GM12878 (cell line): Measurements from ENCODE around the gene PRPSAP1.

ENCODE experiments used
- CBX5 ChIP-seq: sonication (generic); IDR thresholded peaks from 2 replicates; pipeline ENCODE4 v1.6.1; 2016; ENCODE audit warnings: low read depth, moderate library complexity, mild to moderate bottlenecking, inconsistent platforms
- EGR1 ChIP-seq, 2 experiments: IDR thresholded peaks; 1 replicate in 1 of 2; 2 replicates in 1 of 2; pipeline ENCODE4 v1.6.1; 2011 to 2012; ENCODE audit warnings: low read depth in 2 of 2, low read length in 2 of 2, borderline replicate concordance in 1 of 2, mild to moderate bottlenecking in 1 of 2, moderate library complexity in 1 of 2
- ESRRA ChIP-seq: IDR thresholded peaks from 2 replicates; pipeline ENCODE4 v1.6.1; 2012; ENCODE audit warnings: mild to moderate bottlenecking, low read length, improper control_type of control experiment
- POLR2AphosphoS2 ChIP-seq: IDR thresholded peaks from 2 replicates; pipeline ENCODE4 v1.6.1; 2011; ENCODE audit warnings: low read depth, mild to moderate bottlenecking, low read length, improper control_type of control experiment, moderate library complexity
- RCOR1 ChIP-seq: conservative IDR thresholded peaks from 2 replicates; pipeline ENCODE4 v1.6.1; 2012; ENCODE audit warnings: low read depth, low read length, improper control_type of control experiment
- SIN3A ChIP-seq: IDR thresholded peaks from 2 replicates; pipeline ENCODE4 v1.6.1; 2012; ENCODE audit warnings: low read depth, low read length, improper control_type of control experiment
- SMAD1 ChIP-seq: fragments of 450-650 bp; IDR thresholded peaks from 2 replicates; pipeline ENCODE4 v1.6.1; 2018; ENCODE audit warnings: mild to moderate bottlenecking, low read depth; ENCODE audit not compliant: partially characterized antibody
- TF ChIP-seq, protein P1 (sequence below): IDR thresholded peaks from 2 replicates; pipeline ENCODE4 v1.6.1; 2012; ENCODE audit warnings: mild to moderate bottlenecking, low read depth, low read length
- TF ChIP-seq, protein P2 (sequence below): IDR thresholded peaks from 2 replicates; pipeline ENCODE4 v1.6.1; 2012; ENCODE audit warnings: low read depth, low read length, improper control_type of control experiment
- TF ChIP-seq, protein P3 (sequence below): IDR thresholded peaks from 2 replicates; pipeline ENCODE4 v1.6.1; 2012; ENCODE audit warnings: low read depth, low read length, improper control_type of control experiment
- TF ChIP-seq, protein P4 (sequence below): fragments of 450-650 bp; IDR thresholded peaks from 2 replicates; pipeline ENCODE4 v1.6.1; 2017; ENCODE audit warnings: mild to moderate bottlenecking
- TF ChIP-seq, protein P5 (sequence below): IDR thresholded peaks from 2 replicates; pipeline ENCODE4 v1.6.1; 2011; ENCODE audit warnings: low read depth, mild to moderate bottlenecking, low read length, moderate library complexity, borderline replicate concordance; ENCODE audit errors: extremely low read depth

DNA sequence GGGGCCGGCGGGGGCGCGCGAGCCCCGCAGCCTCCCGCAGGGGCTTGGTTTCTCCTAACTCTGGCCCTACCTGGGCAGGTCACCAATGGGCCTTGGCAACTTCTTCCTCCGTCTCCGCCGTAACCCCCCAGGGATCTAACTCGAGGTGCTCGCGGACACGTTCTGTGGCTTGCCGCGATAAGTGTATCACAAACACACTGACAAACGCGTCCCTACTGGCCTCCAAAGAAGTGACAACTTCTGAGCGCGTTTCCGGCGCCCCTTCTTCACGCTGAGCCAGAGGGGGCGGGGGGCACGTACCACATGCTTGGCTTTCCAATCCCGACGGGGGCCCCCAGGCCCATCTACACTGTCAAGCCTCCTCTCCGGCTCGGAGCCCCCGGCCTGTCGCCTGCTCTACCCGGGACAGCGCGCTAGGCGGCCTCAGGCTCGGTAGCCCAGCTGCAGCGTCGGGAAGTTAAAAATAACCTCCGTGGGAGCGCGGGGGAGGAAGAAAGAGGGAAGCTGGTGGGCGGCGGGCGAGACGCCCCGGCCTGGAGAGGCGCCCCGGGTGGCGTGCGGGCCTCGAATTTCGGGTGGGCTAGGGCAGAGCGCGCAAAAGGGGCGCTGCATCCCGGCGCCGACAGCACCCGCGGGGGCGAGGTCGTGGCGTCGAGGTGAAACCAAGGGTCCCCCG, 30.0 kb upstream of the PRPSAP1 start:
- TF ChIP-seq POLR2AphosphoS2 = no peak
- TF ChIP-seq, protein P1, sequence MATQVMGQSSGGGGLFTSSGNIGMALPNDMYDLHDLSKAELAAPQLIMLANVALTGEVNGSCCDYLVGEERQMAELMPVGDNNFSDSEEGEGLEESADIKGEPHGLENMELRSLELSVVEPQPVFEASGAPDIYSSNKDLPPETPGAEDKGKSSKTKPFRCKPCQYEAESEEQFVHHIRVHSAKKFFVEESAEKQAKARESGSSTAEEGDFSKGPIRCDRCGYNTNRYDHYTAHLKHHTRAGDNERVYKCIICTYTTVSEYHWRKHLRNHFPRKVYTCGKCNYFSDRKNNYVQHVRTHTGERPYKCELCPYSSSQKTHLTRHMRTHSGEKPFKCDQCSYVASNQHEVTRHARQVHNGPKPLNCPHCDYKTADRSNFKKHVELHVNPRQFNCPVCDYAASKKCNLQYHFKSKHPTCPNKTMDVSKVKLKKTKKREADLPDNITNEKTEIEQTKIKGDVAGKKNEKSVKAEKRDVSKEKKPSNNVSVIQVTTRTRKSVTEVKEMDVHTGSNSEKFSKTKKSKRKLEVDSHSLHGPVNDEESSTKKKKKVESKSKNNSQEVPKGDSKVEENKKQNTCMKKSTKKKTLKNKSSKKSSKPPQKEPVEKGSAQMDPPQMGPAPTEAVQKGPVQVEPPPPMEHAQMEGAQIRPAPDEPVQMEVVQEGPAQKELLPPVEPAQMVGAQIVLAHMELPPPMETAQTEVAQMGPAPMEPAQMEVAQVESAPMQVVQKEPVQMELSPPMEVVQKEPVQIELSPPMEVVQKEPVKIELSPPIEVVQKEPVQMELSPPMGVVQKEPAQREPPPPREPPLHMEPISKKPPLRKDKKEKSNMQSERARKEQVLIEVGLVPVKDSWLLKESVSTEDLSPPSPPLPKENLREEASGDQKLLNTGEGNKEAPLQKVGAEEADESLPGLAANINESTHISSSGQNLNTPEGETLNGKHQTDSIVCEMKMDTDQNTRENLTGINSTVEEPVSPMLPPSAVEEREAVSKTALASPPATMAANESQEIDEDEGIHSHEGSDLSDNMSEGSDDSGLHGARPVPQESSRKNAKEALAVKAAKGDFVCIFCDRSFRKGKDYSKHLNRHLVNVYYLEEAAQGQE = no peak
- TF ChIP-seq SMAD1 = no peak
- TF ChIP-seq, protein P2, sequence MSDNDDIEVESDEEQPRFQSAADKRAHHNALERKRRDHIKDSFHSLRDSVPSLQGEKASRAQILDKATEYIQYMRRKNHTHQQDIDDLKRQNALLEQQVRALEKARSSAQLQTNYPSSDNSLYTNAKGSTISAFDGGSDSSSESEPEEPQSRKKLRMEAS = no peak; the same call in 1 of the 2 replicates
- no peak for TF ChIP-seq RCOR1
- TF ChIP-seq, protein P3, sequence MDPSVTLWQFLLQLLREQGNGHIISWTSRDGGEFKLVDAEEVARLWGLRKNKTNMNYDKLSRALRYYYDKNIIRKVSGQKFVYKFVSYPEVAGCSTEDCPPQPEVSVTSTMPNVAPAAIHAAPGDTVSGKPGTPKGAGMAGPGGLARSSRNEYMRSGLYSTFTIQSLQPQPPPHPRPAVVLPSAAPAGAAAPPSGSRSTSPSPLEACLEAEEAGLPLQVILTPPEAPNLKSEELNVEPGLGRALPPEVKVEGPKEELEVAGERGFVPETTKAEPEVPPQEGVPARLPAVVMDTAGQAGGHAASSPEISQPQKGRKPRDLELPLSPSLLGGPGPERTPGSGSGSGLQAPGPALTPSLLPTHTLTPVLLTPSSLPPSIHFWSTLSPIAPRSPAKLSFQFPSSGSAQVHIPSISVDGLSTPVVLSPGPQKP = no peak
- TF ChIP-seq CBX5 = no peak
- TF ChIP-seq, protein P4, sequence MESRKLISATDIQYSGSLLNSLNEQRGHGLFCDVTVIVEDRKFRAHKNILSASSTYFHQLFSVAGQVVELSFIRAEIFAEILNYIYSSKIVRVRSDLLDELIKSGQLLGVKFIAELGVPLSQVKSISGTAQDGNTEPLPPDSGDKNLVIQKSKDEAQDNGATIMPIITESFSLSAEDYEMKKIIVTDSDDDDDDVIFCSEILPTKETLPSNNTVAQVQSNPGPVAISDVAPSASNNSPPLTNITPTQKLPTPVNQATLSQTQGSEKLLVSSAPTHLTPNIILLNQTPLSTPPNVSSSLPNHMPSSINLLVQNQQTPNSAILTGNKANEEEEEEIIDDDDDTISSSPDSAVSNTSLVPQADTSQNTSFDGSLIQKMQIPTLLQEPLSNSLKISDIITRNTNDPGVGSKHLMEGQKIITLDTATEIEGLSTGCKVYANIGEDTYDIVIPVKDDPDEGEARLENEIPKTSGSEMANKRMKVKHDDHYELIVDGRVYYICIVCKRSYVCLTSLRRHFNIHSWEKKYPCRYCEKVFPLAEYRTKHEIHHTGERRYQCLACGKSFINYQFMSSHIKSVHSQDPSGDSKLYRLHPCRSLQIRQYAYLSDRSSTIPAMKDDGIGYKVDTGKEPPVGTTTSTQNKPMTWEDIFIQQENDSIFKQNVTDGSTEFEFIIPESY = no peak
- peak; percentile 49; the same call in 1 of the 2 replicates for TF ChIP-seq SIN3A
- TF ChIP-seq EGR1 (IDR thresholded peaks at IDR 0.05; ENCODE audit: borderline replicate concordance in 1 of 2, low read depth in 2 of 2, low read length in 2 of 2) = peak in 1 of 2 experiments; percentile 40; a peak in 1 of 3 replicates
- TF ChIP-seq, protein P5, sequence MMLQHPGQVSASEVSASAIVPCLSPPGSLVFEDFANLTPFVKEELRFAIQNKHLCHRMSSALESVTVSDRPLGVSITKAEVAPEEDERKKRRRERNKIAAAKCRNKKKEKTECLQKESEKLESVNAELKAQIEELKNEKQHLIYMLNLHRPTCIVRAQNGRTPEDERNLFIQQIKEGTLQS = no peak
- no peak for TF ChIP-seq ESRRA
